GM19238 (cell line): ENCODE results near the gene NGF.
"Not testable (repeated sequence)": the region's sequence is repeated elsewhere in the genome, so short reads cannot be mapped to it uniquely, and the experiment has no call there.

Source experiments
- DNase-seq: peaks from one replicate; pipeline ENCODE4 v3.0.0; 2011; ENCODE audit warnings: low spot score; ENCODE audit not compliant: insufficient read length

NGF gene

GRCh38 chr1:115337633-115338456, at the start of gene NGF:
Gene NGF, minus strand, starts transcription at chr1:115338249. Its CDS starts 51,454 bp downstream, at chr1:115286795.
- no peak for DNase-seq

- DNase-seq, result not testable (repeated sequence)
These were observed 45.4 kb upstream of the NGF start for GRCh38 chr1:115383455-115383854.

- no peak for DNase-seq
These were observed 41.9 kb upstream of the NGF start for GRCh38 chr1:115379943-115380342.

GRCh38 chr1:115377411-115377810, 39.4 kb upstream of the NGF start:
- DNase-seq, result no peak

GRCh38 chr1:115374598-115374997, 36.5 kb upstream of the NGF start:
- DNase-seq, result no peak

GRCh38 chr1:115373305-115373704, 35.3 kb upstream of the NGF start:
- no peak for DNase-seq

- no peak for DNase-seq
These were observed 27.7 kb upstream of the NGF start for GRCh38 chr1:115365738-115366137.

GRCh38 chr1:115364780-115365155, 26.7 kb upstream of the NGF start:
- no peak for DNase-seq

- DNase-seq, result no peak
These were observed 26.2 kb upstream of the NGF start for GRCh38 chr1:115364046-115364779.

- no peak for DNase-seq
These were observed 25.1 kb upstream of the NGF start for GRCh38 chr1:115363171-115363570.

GRCh38 chr1:115360505-115361129, 22.6 kb upstream of the NGF start:
- DNase-seq, result not testable (repeated sequence)

GRCh38 chr1:115359787-115360452, 21.9 kb upstream of the NGF start:
- not testable (repeated sequence) for DNase-seq

GRCh38 chr1:115356356-115356755, 18.3 kb upstream of the NGF start:
- no peak for DNase-seq

GRCh38 chr1:115355069-115355468, 17.0 kb upstream of the NGF start:
- no peak for DNase-seq

GRCh38 chr1:115351143-115351542, 13.1 kb upstream of the NGF start:
- DNase-seq, result no peak

GRCh38 chr1:115348636-115349035, 10.6 kb upstream of the NGF start:
- no peak for DNase-seq

GRCh38 chr1:115347282-115347681, 9.2 kb upstream of the NGF start:
- no peak for DNase-seq

- no peak for DNase-seq
These were observed 5.2 kb upstream of the NGF start for GRCh38 chr1:115343200-115343737.

- no peak for DNase-seq
These were observed 3.9 kb upstream of the NGF start for GRCh38 chr1:115341948-115342347.

GRCh38 chr1:115340879-115341278, 2.8 kb upstream of the NGF start:
- no peak for DNase-seq

- no peak for DNase-seq
These were observed 390 bp upstream of the NGF start for GRCh38 chr1:115338457-115338820.

- DNase-seq, result no peak
These were observed 795 bp downstream of the NGF start for GRCh38 chr1:115337276-115337632.
